Hematopoietic multipotent progenitor cell treated with erythropoietin and hydrocortisone succinate and interleukin-3 and kit ligand, for 15 days (in vitro differentiated cells): ENCODE results near the gene WIPF1.
A peak's percentile ranks its signal among the peaks of the same experiment; 100 is the strongest.

Experiments
- DNase-seq: peaks from one replicate; pipeline ENCODE4 v3.0.0-alpha.2; 2015; ENCODE audit warnings: low spot score

WIPF1 gene, protein sequence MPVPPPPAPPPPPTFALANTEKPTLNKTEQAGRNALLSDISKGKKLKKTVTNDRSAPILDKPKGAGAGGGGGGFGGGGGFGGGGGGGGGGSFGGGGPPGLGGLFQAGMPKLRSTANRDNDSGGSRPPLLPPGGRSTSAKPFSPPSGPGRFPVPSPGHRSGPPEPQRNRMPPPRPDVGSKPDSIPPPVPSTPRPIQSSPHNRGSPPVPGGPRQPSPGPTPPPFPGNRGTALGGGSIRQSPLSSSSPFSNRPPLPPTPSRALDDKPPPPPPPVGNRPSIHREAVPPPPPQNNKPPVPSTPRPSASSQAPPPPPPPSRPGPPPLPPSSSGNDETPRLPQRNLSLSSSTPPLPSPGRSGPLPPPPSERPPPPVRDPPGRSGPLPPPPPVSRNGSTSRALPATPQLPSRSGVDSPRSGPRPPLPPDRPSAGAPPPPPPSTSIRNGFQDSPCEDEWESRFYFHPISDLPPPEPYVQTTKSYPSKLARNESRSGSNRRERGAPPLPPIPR

GRCh38 chr2:174597345-174598047, at the start of gene WIPF1:
WIPF1 (minus strand) TSS chr2:174597804; CDS start chr2:174585573, 12,231 bp downstream.
- peak; percentile 11 for DNase-seq

- DNase-seq = no peak
Measured at GRCh38 chr2:174645296-174645695, 47.7 kb upstream of the WIPF1 start.

DNA sequence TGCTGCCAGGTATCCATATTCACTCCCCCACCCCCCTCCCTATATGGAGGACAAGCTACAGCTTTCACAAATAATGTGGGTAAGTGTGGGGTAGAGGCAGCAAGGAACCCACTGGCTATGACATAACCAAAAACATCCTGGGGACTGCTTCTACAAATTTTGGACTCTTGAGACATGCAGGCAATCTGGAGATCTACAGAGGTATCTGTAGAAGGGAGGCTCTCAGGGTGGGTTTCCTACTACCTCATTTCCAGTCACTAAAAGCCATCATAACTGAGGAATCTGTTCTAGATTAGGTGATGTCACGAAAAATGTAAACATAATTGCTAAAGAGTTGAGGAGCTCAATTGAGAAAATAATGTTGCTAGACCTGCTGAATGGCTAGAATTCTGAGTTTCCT, 46.8 kb upstream of the WIPF1 start:
- DNase-seq = no peak

DNA sequence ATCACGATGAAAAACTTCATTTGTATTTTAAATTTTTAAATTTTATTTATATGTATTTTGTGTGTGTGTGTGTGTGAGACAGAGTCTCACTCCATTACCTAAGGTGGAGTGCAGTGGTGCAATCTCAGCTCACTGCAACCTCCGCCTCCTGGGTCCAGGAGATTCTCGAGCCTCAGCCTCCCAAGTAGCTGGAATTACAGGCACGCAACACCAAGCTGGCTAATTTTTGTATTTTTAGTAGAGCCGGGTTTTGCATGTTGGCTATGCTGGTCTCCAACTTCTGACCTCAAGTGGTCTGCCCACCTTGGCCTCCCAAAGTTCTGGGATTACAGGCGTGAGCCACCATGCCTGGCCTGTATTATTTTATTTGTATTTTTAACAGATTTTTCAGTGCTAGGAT, 45.8 kb upstream of the WIPF1 start:
- DNase-seq = no peak

GRCh38 chr2:174641168-174641567, 43.6 kb upstream of the WIPF1 start:
- DNase-seq = no peak

DNA sequence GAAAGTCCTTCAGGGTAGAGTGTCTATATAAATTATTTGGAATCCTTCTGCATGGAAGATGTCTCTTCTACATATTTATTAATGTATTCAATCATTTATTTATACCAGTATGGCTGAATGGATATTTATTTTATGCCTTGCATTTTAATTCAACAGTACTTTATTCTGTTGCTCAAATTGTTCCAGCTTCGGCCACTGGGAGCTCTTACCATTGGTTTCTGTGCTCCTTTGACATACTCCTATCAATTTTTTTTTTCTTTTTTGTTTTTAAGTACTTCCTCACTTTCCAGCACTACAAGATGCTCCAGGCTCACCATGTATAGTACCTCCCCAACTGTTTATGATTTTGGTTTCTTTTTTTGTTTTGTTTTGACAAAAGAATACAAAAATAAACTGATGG, 39.4 kb upstream of the WIPF1 start:
- no peak for DNase-seq

GRCh38 chr2:174635776-174636404, 38.3 kb upstream of the WIPF1 start:
- DNase-seq = no peak

GRCh38 chr2:174635015-174635593, 37.5 kb upstream of the WIPF1 start:
- DNase-seq = no peak

DNA sequence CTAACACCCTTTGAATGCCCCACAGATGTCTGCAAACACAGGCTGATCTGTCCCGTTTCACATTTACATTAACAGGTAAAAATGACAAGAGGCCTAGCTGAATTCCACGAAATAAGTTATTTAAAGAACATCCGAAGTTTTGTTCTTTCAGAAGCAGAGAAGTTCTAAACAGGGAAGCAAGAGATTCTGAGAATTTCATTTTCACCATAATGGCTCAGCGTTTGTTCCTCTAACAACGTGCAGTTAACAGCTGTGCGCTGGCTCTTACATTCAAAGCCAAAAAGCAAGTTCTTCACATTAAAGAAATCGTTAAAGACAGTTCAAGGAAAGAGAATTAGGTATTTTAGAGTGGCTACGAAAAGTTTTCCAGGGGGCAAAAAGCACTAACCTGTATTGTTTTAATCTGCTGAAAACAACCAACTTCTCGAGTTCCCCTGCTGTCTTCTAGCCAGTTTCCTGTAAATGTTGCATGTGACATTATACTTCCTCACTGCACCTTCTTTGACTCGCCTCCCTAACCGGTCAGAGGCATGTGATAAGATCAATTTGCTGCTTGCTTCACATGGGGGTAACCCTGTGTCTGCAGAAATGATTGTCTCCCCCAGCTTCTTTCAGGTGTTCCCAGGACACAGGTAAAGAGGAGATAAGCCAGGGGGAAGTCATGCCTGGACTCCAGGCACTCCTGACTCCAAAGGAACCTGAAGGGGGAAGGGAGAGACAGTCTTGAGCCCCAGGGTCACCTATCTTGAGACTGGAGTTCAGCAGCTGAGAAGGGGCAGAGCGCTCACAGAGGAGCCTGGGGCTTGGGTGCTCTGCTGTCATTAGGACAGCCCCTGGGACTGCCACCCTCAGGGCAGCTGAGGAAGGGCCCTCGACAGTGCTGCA, 36.8 kb upstream of the WIPF1 start:
- DNase-seq = peak; percentile 8

GRCh38 chr2:174633623-174633930, 36.0 kb upstream of the WIPF1 start:
- no peak for DNase-seq

- no peak for DNase-seq
Measured at GRCh38 chr2:174632841-174633622, 35.4 kb upstream of the WIPF1 start.

GRCh38 chr2:174631009-174631981, 33.7 kb upstream of the WIPF1 start:
- DNase-seq = no peak

DNA sequence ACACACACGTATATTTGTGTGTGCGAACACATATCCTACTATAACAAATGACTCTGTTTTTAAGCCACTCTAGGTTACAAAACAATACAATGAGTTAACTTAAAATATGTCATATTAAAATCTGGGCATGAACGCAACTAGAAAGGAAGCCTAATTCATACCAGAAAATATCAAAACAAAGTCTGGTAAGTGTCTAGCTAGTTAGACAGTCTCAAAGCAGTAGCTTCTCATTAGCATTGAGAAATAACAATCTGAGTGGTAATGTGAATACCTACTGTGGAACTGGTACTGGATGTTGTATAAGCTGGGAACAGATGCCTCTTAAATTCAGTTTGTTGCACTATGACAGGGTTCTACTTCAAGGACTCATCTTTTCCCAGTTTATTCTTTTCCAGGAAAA, 32.5 kb upstream of the WIPF1 start:
- DNase-seq = no peak

- no peak for DNase-seq
Measured at GRCh38 chr2:174629506-174629905, 31.9 kb upstream of the WIPF1 start.

- DNase-seq = no peak
Measured at GRCh38 chr2:174628528-174629169, 31.0 kb upstream of the WIPF1 start.

DNA sequence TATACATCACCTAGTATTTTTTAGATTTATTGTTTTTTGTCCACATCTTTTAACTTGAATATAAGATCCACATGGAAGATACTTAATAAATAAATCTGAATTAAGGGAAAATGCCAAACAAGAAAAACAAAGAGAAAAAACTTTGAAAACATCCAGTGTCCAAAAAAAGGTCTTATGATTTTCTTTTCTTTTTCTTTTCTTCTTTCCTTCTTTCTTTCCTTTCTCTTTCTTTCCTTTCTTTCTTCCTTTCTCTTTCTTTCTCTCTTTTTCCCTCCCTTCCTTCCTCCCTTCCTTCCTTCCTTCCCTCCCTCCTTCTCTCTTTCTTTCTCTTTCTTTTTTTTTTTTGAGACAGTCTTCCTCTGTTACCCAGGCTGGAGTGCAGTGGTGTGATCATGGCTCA, 29.6 kb upstream of the WIPF1 start:
- no peak for DNase-seq

DNA sequence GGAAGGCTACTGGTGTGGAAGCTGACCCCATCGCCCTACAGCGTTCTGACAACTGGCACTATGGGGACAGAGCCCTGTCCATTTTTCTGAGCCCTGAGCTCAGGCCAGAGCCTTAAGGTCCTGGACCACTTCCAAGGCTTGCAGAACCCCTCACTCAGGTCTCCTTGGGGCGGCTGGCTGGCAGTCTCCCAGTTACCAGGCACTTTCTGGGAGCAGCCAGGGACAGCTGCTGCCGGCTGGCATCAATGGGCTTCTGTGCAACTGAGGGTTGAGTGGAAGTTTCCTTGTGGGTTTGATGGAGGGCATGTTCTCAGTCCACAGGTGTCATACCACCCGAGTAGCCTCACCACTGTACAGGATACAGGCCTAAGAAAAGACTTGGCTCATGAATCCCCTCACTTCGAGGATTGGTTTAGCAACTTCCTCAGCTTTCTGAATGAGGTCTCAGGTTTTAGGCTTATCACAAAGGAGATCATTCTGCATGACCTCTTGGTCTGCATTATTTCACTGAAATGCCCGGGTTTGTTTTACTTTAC, 27.4 kb upstream of the WIPF1 start:
- no peak for DNase-seq

DNA sequence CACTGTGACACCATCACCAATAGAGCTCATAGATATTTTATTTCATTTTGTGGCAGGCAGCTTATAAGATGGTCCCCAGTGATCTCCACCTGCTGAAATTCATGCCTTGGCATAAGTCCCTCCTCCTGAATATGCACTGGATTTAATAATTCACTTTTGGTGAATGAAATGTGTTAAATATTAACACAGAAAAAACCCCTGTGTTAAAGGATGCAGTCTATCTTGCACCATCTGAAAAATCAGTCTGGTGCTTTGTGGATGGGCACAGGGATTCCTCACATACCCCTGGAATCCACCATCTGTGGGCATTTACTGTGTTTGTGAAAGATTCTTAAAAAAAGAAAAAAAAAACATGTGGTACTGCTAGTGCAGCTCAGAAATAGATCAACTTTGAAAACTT, 26.1 kb upstream of the WIPF1 start:
- no peak for DNase-seq

DNA sequence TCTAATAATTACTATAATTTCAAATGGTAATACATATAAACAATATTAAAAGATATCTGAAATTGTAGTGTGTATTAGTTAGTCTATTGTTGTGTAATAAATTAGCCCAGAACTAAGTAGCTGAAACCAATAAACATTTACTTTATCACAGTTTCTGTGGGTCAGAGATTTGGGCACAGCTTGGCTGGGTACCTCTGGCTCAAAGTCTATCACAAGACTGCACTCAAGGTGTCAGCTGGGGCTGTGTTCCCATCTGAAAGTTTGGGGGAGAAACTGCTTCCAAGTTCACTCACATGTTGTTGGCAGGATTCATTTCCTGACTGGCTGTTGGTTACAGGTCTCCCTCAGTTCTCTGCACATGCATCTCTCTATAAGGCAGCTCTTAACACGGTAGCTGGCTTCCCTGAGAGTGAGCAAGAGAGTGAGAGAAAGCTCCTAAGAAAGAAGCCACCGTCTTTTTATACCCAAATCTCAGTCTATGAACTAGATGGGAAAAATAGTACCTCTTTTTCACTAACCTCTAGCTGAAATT, 25.6 kb upstream of the WIPF1 start:
- no peak for DNase-seq
